Measurements from ENCODE around the gene LARP7.
"Not testable (repeated sequence)": the region's sequence is repeated elsewhere in the genome, so short reads cannot be mapped to it uniquely, and the experiment has no call there.

The LARP7 gene

DNA sequence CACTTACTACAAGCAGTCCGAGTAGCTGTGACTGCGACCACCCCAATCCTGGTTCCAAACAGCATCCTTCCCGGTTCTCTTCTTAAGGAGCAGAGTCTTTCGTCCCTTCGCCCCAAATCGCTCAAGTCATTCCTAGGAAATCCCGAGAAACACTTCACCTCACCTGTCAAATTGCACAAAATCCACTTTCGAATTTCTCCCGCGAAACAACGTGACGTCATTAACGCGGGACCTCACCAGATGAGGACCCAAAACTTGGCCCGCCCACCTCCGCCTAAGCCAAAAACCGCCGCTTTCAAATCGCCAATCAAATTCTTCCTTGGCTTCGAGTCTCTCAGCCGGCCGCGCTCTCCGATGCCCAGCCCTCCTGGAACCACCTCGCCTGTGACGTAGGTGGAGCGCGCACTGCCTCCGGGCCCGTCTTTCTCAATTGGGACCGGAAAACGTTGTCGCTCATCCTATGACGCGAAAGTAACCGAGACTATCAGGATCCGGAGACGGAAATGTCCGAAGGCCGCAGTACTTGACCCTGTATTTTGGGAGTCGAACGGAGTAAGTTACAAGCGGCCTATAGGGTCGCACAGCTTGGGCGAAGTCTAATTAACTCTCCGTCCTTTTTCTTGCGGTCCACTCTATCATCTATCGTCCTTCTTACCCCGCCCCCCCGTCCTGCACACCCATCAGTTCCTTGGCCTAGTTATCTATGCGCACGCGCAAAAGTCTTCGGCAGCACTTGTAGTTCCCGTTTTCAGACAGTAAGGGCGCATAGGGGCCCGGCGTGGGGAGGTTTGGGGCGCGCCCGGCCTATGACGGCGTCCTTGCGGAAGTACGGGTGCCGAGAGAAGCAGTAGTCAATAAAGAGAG lies at the start of gene LARP7, which contains the start of gene ZGRF1:
LARP7 (plus strand) TSS at position 456 of the 864 bp plus-strand sequence. CDS start 7,527 bp downstream, outside the sequence.
ZGRF1 (minus strand) TSS at position 222 of the 864 bp plus-strand sequence. CDS start 3,733 bp downstream, outside the sequence.
- peak; percentile 100 for DNase-seq

- peak; percentile 3 for DNase-seq
Measured at GRCh38 chr4:112589206-112589605, 47.7 kb upstream of the LARP7 start.

- no peak for DNase-seq
Measured at GRCh38 chr4:112591593-112591992, 45.4 kb upstream of the LARP7 start.

- no peak for DNase-seq
Measured at GRCh38 chr4:112592717-112593116, 44.2 kb upstream of the LARP7 start.

DNA sequence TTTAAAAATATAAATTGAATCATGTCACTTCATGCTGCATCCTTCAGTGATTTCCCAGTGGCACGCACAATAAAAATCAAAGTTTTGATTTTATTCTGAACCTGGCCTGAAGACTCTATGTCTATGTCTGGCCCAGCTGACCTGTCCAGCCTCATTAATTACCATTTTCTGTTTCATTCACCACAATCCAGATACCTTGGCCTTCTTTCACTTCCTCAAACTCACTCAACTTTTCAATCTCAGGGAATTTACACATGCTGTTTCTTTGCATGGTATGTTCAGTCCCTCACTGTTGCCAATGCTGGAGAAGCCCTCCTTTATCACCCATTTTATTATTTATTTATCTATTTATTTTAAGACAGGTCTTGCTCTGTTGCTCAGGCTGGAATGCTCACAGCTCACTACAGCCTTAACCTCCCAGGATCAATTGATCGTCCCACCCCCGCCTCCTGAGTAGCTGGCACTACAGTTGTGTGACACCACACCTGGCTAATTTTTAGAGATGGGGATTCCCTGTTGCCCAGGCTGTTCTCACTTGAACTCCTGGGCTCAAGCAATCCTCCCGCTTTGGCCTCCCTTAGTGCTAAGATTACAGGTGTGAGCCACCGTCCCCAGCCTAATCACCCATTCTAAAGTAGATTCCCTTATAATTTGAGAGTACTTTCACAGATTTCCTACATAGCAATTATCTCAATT lies 43.4 kb upstream of the LARP7 start:
- DNase-seq, result no peak

GRCh38 chr4:112594993-112595392 lies 42.0 kb upstream of the LARP7 start:
- DNase-seq, result no peak

DNA sequence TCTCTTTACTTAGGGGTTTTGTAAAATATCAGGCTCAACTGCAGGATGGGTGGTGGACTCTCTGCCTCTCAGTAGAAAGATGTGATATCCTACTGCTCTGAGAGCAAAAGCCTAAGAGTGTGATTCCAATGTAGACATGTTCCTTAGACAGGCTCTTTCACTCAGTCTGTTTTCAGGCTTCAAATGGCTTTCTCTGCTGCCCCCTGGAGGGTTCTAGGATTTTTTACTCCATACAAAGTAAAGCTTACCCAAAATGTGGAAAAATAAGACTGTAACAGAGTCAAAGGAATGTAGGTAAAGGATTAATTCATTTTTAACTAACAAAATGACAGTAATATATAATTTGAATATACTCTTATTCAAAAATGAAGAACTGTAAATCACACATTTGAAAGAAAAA lies 32.4 kb upstream of the LARP7 start:
- DNase-seq, result peak; percentile 60

DNA sequence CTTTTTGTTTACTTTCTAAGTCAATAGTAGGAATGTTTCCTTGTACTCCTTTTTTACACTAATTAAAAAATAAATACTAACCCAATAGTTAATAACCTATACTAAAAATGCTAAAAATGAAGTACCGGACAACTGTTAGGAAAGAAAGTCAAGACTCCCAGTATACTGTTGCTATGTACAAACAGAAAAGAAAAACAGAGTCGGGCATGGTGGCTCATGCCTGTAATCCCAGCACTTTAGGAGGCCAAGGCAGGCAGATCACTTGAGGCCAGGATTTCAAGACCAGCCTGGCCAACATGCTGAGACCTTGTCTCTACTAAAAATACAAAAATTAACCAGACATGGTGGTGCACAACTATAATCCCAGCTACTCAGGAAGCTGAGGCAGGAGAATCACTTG lies 24.1 kb upstream of the LARP7 start:
- not testable (repeated sequence) for DNase-seq

- no peak for DNase-seq
Measured at GRCh38 chr4:112616984-112617383, 20.0 kb upstream of the LARP7 start.

DNA sequence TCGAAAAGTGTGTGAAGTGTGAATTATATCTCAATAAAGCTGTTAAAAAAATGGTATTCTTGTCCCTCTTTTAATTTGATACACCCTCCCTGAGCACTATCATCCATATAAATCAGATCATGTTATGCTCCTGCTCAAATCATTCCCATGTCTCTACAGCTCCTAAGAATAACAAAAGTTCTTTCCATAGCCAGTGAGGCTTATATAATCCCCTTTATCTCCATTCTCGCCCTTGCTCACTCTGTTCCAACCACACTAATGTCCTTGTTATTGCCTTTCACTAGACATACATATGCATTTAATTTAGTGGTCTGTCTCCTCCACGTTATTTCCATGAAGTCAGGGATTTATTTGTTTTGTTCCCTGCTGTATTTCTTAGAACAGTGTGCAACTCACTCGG lies 10.7 kb upstream of the LARP7 start:
- DNase-seq, result no peak

- peak; percentile 50 for DNase-seq
Measured at GRCh38 chr4:112633477-112634235, 3.3 kb upstream of the LARP7 start.

GRCh38 chr4:112637552-112637866 lies 566 bp downstream of the LARP7 start:
- DNase-seq, result no peak

GRCh38 chr4:112642526-112642925 lies 5.6 kb downstream of the LARP7 start:
- no peak for DNase-seq

DNA sequence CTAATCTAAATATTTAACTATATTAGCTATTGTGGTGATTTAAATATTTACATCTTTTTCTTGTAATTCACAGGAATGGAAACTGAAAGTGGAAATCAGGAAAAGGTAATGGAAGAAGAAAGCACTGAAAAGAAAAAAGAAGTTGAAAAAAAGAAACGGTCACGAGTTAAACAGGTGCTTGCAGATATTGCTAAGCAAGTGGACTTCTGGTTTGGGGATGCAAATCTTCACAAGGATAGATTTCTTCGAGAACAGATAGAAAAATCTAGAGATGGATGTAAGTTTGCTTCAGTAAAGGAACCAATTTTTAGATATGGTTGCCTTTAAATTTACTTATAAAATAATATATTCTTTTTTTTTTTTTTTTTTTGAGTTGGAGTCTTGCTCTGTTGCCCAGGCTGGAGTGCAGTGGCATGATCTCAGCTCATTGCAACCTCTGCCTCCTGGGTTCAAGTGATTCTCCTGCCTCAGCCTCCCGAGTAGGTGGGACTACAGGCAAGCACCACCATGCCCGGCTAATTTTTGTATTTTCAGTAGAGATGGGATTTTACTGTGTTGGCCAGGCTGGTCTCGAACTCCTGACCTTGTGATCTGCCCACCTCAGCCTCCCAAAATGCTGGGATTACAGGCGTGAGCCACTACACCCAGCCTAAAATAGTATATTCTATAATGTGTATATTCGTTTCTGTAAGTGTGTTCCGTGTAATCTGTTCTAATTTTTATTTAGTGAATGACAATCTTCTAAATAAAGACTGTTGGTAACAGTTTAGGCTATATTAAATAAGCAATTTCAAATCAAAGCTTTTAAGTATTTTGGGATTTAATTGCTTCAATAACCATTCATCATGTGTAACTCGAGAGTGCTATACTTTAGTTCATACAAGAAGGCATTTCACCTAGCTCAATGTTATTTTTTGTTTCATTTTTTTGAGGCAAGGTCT lies 7.9 kb downstream of the LARP7 start:
- not testable (repeated sequence) for DNase-seq

DNA sequence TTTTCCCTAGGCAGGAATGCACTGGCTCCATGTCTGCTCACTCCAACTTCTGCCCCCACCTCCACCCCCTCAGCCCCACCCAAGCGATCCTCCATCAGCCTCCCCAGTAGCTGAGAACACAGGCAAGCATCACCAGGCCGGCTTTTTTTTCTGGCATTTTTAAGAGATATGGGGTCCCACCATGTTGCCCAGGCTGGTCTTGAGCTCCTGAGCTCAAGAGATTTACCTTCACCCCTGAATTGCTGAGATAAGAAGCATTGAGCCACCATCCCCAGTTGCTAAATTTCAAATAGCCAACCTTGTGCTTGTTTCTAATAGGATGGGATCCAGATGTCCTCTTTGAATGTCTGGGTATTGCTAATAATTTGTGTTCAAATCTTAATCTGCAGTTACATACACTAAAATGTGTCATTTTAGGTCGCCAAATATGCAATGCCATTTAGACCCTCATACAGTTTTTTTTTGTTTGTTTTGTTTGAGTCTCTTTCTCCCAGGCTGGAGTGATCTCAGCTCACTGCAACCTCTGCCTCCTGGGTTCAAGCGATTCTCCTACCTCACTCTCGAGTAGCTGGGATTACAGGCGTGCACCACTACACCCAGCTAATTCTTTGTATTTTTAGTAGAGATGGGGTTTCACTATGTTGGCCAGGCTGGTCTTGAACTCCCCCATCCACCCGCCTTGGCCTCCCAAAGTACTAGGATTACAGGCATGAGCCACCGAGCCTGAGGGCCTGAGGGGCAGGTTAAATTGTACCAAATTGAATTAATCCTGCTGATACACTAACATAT lies 8.8 kb downstream of the LARP7 start:
- no peak for DNase-seq

- DNase-seq, result no peak
Measured at GRCh38 chr4:112646632-112647537, 9.9 kb downstream of the LARP7 start.

DNA sequence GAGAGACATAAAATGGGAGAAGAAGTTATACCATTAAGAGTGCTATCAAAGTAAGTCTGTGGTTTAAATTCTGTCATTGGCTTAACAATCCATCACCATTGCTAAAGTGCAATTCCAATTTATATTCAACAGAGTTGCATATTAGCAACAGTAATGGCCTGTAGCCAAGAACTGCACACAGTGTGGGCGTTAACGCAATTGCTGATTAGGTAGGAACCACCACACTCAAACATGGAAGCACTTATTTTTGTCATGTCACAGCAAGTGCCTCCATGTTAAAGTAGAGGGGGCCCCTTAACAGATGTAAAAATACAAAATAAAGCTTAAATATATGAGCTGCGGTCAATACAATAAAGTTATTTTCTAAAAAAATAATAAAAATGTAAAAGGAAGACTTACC lies 10.8 kb downstream of the LARP7 start:
- DNase-seq, result no peak

DNA sequence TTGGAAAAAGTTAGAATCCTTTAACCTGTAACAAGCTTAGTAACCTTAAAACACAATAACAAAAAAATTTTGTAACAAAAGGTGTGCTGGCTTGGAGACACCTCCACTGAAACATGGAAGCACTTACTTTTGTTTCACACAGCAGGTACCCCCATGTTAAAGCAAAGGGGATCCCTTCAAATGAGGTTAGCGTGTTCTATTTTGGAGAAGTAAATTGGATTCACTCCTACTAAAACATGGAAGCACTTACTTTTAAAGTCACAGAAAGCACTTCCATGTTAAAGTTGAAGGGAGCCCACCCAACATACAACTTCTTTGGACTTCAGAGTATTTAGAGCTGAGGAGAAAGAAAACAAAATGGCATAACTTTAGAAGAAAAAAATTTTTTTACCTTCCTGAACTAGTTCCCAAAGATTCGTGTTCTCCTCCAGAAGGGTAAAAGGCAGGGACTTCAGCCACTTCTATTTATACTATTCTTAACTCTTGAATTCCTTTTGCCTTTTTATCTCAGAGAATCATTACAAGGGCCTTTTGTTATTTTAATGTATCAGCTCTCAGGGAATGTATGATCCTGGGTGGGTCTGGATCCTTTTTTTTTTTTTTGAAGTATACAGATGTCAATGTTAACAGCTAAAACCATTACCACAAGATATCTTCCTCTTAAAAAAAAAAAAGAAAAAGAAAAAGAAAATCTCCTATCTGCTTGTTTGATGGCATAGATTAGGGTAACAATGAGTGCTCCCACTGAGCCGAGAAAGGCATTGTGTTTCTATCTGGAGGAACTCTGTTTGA lies 11.5 kb downstream of the LARP7 start:
- no peak for DNase-seq

DNA sequence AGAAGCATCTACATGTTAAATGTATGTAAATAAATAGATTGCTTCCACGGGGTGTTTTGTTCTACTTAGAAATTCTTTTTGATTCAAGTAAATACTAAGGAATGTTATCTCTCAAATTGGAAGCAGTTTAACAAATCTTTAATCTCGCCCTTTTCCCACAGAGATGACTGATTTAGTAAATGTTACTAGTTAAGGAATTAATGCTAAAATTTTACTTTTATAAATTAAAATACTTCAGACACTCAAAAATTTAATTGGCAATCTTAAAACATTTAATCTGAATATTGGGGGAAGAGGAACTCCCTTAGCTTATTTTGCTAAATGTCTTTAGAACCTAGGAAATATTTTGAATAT lies 12.1 kb downstream of the LARP7 start:
- DNase-seq, result no peak

GRCh38 chr4:112650332-112650731 lies 13.4 kb downstream of the LARP7 start:
- no peak for DNase-seq

Measured in suppressor macrophage treated with lipopolysaccharide for 4 hours (primary cell).